Mucosa of rectum (tissue), 2 donors: ENCODE results near the gene RASA3.

ENCODE experiments used
- H3K27ac ChIP-seq, 2 donors: one replicate each; pipeline ENCODE4 v1.7.0; 2013; ENCODE audit warnings: inconsistent platforms in 2 of 2, low read depth in 2 of 2, low read length in 2 of 2
- H3K27me3 ChIP-seq, 2 donors: one replicate each; pipeline ENCODE4 v1.7.0; 2013; ENCODE audit warnings: low read length in 2 of 2; ENCODE audit not compliant: control insufficient read depth in 2 of 2, insufficient read depth in 2 of 2
- H3K36me3 ChIP-seq, 2 donors: one replicate each; pipeline ENCODE4 v1.7.0; 2013; ENCODE audit warnings: low read length in 2 of 2; ENCODE audit not compliant: control insufficient read depth in 2 of 2, insufficient read depth in 2 of 2
- H3K4me1 ChIP-seq, 2 donors: one replicate each; pipeline ENCODE4 v1.7.0; 2013; ENCODE audit warnings: low read length in 2 of 2, mild to moderate bottlenecking in 1 of 2; ENCODE audit not compliant: control insufficient read depth in 2 of 2, insufficient read depth in 2 of 2
- H3K4me3 ChIP-seq, 2 donors: one replicate each; pipeline ENCODE4 v1.7.0; 2013; ENCODE audit warnings: low read length in 2 of 2
- H3K9ac ChIP-seq, 2 donors: one replicate each; pipeline ENCODE4 v1.7.0; 2013; ENCODE audit warnings: low read length in 2 of 2, low read depth in 1 of 2, mild to moderate bottlenecking in 1 of 2
- H3K9me3 ChIP-seq, 2 donors: one replicate each; pipeline ENCODE4 v1.7.0; 2013; ENCODE audit warnings: low read length in 2 of 2; ENCODE audit not compliant: control insufficient read depth in 2 of 2
- donor health status: healthy.
- donor health status: Normal muscosa, but diverticular disease.

Gene RASA3

DNA sequence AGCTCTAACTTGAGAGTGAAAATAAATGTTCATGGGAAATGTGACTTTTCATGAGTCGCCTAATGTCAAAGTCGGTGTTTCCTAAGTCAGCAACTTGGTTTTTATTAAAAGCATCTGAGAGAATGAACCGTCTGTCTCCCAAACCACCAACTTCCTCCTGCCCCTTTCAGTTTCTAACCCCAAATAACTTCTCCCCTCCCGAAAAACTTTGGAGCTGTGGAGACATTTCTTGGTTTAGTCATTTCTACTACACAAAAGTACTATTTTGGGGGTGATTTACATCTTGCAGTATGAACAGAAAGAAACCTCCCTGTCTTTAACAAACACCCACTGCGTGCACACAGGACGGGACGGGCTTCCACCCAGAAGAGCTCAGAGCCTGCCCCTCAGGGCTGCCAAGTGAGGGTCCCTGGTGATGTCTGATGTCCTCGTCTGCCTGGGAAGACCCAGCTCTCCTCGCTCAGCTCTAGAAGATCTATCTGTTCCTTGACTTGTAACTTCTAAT is 65.0 kb downstream of the RASA3 start:
- Histone ChIP-seq H3K4me1 (peaks cover 39 to 42% of the 10 kb centered on the region in 2 donors), H3K27me3 (no peaks in the 10 kb centered on the region), H3K27ac (peak overlapping the region; percentile 90 to 94), H3K4me3 (peak overlapping the region in 1 of 2 donors; percentile 17), H3K9me3 (no peaks in the 10 kb centered on the region), H3K36me3 (no peaks in the 10 kb centered on the region), H3K9ac (no peak overlapping the region)

DNA sequence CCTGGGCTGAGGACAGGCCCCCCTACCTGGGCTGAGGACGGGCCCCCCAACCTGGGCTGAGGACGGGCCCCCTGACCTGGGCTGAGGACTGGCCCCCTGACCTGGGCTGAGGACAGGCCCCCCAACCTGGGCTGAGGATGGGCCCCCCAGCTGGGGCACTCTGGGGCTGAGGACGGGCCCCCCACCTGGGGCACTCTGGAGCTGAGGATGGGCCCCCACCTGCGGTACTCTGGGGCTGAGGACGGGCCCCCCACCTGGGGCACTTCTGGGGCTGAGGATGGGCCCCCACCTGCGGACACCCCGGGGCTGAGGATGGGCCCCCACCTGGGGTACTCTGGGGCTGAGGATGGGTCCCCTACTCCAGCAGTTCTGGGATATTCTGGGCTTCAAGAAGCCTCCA is 65.5 kb downstream of the RASA3 start:
- Histone ChIP-seq H3K9ac (no peak overlapping the region), H3K27me3 (no peaks in the 10 kb centered on the region), H3K9me3 (no peaks in the 10 kb centered on the region), H3K4me1 (peaks cover 39 to 42% of the 10 kb centered on the region in 2 donors), H3K36me3 (no peaks in the 10 kb centered on the region), H3K27ac (peak overlapping the region; percentile 90 to 94), H3K4me3 (no peak overlapping the region)

DNA sequence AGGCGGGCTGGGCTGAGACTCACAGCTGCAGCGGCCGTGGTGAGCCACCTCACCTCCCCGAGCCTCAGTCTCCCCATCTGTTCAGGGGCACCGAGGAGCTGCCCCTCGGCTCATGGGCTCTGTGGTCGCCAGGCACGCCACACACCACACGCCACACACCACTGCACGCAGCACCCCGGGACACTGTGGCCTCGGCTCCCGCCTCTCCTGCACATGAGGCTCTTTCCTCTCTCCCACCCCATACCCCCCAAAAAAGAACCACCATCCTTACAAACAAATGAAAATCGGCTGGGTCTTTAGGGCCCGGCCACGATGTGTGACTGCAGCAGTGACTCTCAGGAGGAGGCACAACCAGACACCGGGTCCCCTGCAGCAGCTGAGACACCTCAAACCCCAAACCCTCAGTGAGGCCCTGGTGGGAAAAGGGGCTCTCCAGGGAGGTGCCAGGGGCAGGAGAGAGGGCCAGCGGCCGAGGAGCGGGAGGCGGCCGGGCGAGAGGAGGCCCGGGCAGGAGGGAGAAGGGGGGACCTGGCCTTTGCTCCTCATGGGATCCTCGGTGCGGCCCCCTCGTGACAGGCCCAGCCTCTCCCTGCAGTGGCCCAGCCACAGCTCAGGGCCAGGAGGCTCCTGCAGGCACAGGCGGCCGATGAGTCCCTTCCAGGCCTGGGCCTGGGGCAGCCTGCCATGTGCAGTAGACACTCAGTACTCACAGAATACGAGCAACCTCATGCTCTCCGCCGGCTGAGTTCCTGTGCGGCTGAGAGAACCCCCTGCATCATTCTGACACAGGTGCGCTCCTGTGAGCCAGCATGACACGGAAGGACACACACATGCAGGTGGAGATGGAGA is 66.3 kb downstream of the RASA3 start:
- peak overlapping the region in 1 of 2 donors; percentile 71 for H3K9ac ChIP-seq

DNA sequence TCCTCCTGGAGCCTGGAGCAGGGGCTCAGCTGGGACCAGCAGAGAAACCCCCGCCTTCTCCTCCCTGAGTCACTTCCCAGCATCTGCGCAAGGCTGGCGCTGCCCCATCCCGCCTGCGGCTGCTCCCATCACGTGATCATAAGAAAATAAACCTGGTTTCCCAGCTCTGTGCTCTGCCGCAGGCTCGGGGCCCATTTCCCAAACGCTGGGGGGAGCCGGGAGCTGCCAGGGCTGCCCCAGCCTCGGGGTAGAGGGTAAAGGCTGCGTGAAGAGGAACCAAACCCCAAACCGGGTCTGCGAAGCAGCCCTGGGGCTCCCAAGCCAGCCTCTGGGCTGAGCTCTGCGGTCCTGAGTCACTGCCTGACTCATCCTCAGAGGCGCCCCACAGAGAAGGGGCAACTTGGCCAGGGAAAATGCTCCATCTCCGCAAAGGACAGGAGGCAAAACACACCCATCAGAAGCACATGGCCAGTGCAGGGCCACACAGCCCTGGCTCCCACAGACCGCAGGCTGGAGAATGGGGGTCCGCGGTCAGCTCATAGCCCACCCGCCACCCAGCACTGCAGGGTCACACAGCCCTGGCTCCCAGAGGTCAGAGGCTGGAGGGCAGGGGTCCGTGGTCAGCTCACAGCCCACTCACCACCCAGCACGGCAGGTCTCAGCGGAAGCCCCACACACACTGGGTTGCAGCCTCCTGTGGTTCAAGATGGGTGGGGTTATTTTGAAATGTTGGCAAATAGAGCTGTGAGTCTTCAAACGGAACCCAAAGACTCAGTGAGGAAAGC is 67.1 kb downstream of the RASA3 start:
- Histone ChIP-seq H3K4me3 (peak overlapping the region; percentile 56 to 62), H3K9ac (peak overlapping the region in 1 of 2 donors; percentile 73)

More for the DNA sequence above, 66.3 kb downstream of the RASA3 start:
- Histone ChIP-seq H3K36me3 (no peaks in the 10 kb centered on the region), H3K4me1 (peaks cover 39 to 42% of the 10 kb centered on the region in 2 donors), H3K9me3 (no peaks in the 10 kb centered on the region), H3K27me3 (no peaks in the 10 kb centered on the region), H3K4me3 (peak overlapping the region in 1 of 2 donors; percentile 7), H3K27ac (peak overlapping the region; percentile 90 to 94)

DNA sequence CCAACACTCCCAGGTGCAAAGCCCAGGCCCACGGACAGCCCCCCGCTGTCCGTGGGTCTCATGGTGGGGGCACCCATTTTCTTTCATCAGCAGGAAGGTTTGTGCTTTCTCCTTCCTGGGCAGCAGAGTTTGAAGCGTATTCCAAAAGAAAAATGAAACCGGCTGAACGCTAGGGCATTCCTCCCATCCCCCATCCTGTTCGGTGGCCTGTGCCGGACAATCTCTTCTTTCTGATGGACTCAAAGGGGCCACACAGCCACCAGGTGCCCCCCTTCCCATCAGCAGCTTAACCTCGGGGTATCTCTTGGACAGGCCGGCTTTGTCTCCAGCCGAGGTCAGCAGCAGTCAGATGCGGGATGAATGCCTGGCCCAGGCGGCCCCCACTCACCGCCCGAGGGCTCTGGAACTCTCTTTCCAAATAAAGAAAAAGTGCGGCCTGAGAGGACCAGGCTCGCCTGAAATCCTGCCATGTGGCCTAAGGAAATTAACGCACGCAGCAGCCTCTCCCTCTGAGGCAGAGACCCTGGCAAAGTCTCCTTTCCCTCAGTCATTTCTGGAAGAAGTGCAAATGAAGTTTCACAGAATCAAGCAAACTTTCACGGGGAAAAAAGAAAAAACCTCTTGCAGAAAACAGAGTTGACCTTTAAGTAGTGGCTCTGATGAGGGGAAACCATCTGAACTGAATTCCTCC is 67.8 kb downstream of the RASA3 start:
- Histone ChIP-seq H3K27me3 (no peaks in the 10 kb centered on the region), H3K4me3 (peak overlapping the region; percentile 56 to 62), H3K27ac (peak overlapping the region; percentile 90 to 94), H3K9me3 (no peaks in the 10 kb centered on the region), H3K36me3 (no peaks in the 10 kb centered on the region), H3K9ac (peak overlapping the region; percentile 52 to 73), H3K4me1 (peaks cover 39 to 42% of the 10 kb centered on the region in 2 donors)

More for the DNA sequence above, 67.1 kb downstream of the RASA3 start:
- H3K4me1 ChIP-seq = peaks cover 39 to 42% of the 10 kb centered on the region in 2 donors
- no peaks in the 10 kb centered on the region for H3K27me3 ChIP-seq
- H3K27ac ChIP-seq = peak overlapping the region; percentile 90 to 94
- H3K9me3 ChIP-seq = no peaks in the 10 kb centered on the region
- H3K36me3 ChIP-seq = no peaks in the 10 kb centered on the region

DNA sequence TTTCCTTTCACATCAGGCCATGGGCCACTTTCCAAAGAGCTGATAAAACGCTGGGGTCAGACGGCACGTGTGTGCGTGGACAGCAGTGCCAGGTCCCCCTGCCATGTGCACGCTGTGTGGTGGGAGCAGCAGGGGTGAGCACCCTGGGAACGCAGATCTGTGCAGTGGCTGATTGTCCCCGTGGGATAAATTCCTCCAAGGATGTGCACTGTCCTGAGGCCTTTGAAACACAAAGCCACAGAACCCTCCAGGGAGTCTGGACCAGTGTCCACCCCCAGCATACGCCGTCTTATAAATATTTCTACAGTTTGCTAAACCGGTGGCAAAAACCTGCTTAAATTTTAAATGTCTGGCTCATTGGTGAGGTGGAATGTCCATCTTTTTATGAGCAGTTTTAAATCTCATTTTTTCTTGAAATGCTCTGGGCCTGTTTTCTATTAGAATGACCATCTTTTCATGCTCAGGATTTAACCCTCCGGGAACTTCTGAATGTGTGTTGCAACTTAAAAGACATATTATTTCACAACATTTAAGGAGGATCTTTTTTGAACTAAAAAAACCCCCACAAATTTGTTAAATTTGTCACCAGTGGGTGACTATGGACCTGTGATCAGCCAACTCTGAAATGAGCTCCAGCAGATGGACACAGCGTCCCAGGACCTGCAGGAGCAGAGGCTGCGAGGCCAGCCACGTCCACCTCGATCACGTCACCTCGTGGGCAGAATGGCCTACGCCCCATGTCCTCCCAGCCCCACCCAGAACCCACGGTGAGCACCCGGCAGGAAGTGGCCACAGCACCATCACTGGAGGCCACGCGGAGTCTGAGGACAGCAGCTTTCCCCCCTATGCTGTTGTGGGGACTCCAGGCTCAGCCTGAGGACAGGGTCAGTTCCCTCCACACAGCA is 68.6 kb downstream of the RASA3 start:
- no peaks in the 10 kb centered on the region for H3K36me3 ChIP-seq
- H3K9me3 ChIP-seq = no peaks in the 10 kb centered on the region
- H3K27me3 ChIP-seq = no peaks in the 10 kb centered on the region
- peaks cover 38 to 42% of the 10 kb centered on the region in 2 donors for H3K4me1 ChIP-seq
- peak overlapping the region; percentile 52 to 73 for H3K9ac ChIP-seq
- H3K4me3 ChIP-seq = peak overlapping the region; percentile 56 to 62
- H3K27ac ChIP-seq = peak overlapping the region; percentile 90 to 94

DNA sequence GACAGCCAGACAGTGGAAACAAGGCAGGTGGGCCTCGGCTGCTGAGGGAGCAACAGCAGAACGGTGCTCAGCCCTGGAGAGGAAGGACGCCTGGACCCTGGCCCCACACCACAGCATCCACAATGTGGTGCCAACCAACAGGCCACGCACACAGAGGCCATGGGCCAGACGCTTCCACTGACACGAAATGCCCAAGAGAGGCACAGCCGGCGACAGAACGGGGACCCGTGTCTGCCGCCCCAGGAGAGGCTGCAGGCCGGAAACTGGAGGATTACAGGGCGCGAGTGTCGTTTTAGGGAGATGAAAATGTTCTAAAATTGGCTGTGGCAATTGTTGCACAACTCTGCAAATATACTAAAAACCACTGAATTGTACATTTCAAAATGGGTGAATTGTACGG is 69.7 kb downstream of the RASA3 start:
- Histone ChIP-seq H3K9me3 (no peaks in the 10 kb centered on the region), H3K9ac (no peak overlapping the region), H3K4me3 (no peak overlapping the region), H3K27me3 (no peaks in the 10 kb centered on the region), H3K4me1 (peaks cover 31 to 36% of the 10 kb centered on the region in 2 donors), H3K27ac (peak overlapping the region in 1 of 2 donors; percentile 52), H3K36me3 (no peaks in the 10 kb centered on the region)

DNA sequence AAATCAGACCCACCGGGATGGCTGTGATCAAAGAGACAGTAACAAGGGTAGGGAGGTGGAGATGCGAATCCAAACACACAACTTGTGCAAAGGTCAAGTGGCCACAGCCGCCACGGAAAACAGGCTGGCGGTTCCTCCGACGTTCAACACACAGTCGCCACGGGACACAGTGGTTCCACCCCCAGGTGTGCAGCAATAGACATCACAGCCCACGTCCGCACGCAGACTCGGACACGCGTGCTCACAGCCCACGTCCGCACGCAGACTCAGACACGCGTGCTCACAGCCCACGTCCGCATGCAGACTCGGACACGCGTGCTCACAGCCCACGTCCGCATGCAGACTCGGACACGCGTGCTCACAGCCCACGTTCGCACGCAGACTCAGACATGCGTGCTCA is 70.1 kb downstream of the RASA3 start:
- no peak overlapping the region for H3K4me3 ChIP-seq
- H3K9ac ChIP-seq = no peak overlapping the region
- H3K9me3 ChIP-seq = no peaks in the 10 kb centered on the region
- H3K27ac ChIP-seq = peak overlapping the region in 1 of 2 donors; percentile 52
- peaks cover 35% of the 10 kb centered on the region in 2 donors for H3K4me1 ChIP-seq
- no peaks in the 10 kb centered on the region for H3K36me3 ChIP-seq
- no peaks in the 10 kb centered on the region for H3K27me3 ChIP-seq

DNA sequence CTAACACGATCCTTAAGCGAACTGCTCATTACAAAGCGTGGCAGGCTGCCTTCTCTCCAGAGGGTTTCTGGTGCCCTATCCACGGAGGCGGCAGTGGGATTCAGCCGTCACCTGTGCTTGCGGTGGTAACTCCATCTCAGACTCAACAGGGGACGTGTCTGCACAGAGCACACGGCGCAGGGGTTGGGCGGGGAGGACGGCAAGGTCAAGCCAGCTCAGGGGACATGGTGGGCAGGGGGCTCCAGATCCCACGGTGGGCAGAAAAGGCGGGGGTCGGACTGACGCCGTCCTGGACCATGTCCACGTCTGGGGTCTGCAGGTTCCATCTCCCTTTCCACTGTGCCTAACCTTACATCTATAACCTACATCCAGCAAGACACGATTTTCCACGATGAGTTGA is 70.7 kb downstream of the RASA3 start:
- H3K9me3 ChIP-seq = no peaks in the 10 kb centered on the region
- H3K27ac ChIP-seq = no peak overlapping the region
- peaks cover 35 to 40% of the 10 kb centered on the region in 2 donors for H3K4me1 ChIP-seq
- H3K27me3 ChIP-seq = no peaks in the 10 kb centered on the region
- H3K4me3 ChIP-seq = no peak overlapping the region
- H3K36me3 ChIP-seq = no peaks in the 10 kb centered on the region
- no peak overlapping the region for H3K9ac ChIP-seq
